ENCODE data around the gene TSPAN15. TPM values are rescaled to one million over a fixed set of nuclear protein-coding genes. Genes with fewer than 3 reads are reported as not detected.

TSPAN15 gene
- total RNA-seq, 2 experiments from 2014 or later, result 2.4 to 3.1 TPM

DNA sequence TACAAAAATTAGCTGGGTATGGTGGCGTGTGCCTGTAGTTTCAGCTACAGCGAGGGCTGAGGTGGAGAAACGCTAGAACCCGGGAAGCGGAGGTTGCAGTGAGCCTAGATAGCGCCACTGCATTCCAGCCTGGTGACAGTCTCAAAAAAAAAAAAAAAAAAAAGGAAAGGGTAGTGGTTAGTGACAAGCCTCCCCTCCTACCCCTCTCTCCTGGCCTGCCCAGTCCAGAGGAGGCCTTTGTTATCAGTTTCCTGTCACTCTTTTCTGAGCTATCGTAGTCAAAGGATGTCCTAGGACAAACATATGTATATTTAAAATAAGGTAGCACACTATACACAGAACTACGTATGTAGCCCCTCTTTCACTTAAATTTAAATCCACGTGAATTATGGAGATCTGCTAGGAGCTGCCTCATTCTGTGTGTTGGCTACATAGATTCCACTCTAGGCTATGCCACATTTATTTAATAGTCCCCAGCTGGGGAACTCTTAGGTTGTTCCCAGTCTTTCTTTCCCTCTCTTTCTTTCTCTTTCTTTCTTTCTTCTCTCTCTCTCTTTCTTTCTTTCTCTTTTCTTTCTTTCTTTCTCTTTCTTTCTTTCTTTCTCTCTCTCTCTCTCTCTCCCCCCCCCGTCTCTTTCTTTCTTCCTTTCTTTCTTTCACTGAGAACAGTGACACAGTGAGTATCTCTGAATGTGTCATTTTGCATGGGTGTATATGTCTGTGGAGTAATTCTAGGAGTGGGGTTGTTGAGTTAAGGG, 3.9 kb downstream of the TSPAN15 start:
- Histone ChIP-seq H3K9me3 (ENCODE audit: low read length) (no peaks in the 10 kb centered on the region), H3K9me2 (ENCODE audit: insufficient read depth, low read length) (no peaks in the 10 kb centered on the region), H2AFZ (ENCODE audit: low read length) (no peak overlapping the region), H4K20me1 (ENCODE audit: insufficient read depth, low read length) (no peaks in the 10 kb centered on the region), H3K4me3 (ENCODE audit: low read depth, low read length, poor library complexity, severe bottlenecking) (no peak overlapping the region), H3K4me2 (ENCODE audit: low read length) (no peak overlapping the region), H3K36me3 (ENCODE audit: insufficient read depth, low read length) (no peaks in the 10 kb centered on the region), H3K4me1 (ENCODE audit: insufficient read depth, low read length, poor library complexity, severe bottlenecking) (peaks cover 10% of the 10 kb centered on the region), H3K79me2 (ENCODE audit: insufficient read depth, low read depth, low read length) (no peaks in the 10 kb centered on the region), H3K27ac (ENCODE audit: low read depth, low read length, poor library complexity, severe bottlenecking) (no peak overlapping the region)
- ChIA-PET POLR2A (interaction anchor here (0.6 kb wide), 1 partner anchor 30 kb away, joined by 3 read pairs; no protein-coding TSS in a partner anchor), CTCF (ENCODE audit: unreplicated experiment) (no interaction called here)
- BruUV-seq (replicated peaks), result no TSS peak
- TF ChIP-seq EZH2phosphoT487 (IDR thresholded peaks at IDR 0.05; ENCODE audit: borderline replicate concordance, low read depth, low read length) (no peak), CTCF (conservative IDR thresholded peaks at IDR 0.05; ENCODE audit: low read length) (no peak)
- intact Hi-C loops (cut with micrococcal nuclease; ENCODE audit: unreplicated experiment), result no loop called here
- no peak for DNase-seq (ENCODE audit: low spot score)

DNA sequence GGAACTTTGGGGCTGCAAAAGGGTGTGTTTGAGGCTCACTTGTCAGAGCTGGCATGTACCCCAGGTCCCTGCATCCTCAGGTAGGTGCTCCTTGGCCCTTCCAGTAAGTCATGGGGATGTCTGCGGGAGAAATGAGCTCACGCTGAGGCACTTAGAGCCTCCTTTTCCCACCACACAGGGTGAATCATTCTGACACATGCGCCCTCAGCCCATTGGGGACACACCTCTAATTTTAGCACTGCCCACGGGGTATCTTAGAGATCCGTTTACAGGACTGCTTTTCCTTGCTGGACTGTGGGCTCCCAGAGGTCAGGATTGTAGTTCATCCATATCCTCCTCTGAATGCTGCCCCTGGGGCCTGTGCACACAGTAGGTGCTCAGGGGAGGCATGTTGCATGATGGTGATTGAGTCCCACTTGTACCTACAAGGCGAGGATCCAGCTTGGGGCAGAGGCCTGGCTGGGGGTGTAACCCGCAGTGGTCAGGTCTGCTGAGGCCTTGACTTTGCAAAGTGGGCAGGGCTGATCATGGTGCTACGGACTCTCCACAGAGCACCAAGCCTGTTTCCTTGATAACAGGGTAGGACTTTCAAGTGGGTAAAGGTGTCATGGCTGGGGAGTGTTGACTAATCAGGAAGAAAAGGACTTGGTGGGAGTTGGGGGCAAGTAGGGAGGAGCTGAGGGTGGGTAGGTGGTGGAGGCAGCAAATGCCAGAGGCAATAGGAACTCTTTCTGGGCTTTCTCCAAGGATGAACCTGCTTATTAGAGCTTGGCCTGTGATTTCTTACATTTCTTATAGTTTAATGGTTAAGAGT, 5.8 kb downstream of the TSPAN15 start:
- H4K20me1 ChIP-seq (ENCODE audit: insufficient read depth, low read length), result no peaks in the 10 kb centered on the region
- no TSS peak for BruUV-seq (replicated peaks)
- no peak overlapping the region for H3K4me2 ChIP-seq (ENCODE audit: low read length)
- no peak overlapping the region for H2AFZ ChIP-seq (ENCODE audit: low read length)
- no peak overlapping the region for H3K27ac ChIP-seq (ENCODE audit: low read depth, low read length, poor library complexity, severe bottlenecking)
- no peaks in the 10 kb centered on the region for H3K79me2 ChIP-seq (ENCODE audit: insufficient read depth, low read depth, low read length)
- H3K36me3 ChIP-seq (ENCODE audit: insufficient read depth, low read length), result no peaks in the 10 kb centered on the region
- ChIA-PET POLR2A (no interaction called here), CTCF (ENCODE audit: unreplicated experiment) (no interaction called here)
- no peak overlapping the region for H3K4me3 ChIP-seq (ENCODE audit: low read depth, low read length, poor library complexity, severe bottlenecking)
- intact Hi-C loops (cut with micrococcal nuclease; ENCODE audit: unreplicated experiment), result no loop called here
- peaks cover 3% of the 10 kb centered on the region for H3K4me1 ChIP-seq (ENCODE audit: insufficient read depth, low read length, poor library complexity, severe bottlenecking)
- H3K9me3 ChIP-seq (ENCODE audit: low read length), result no peaks in the 10 kb centered on the region
- no peak for DNase-seq (ENCODE audit: low spot score)
- TF ChIP-seq CTCF (conservative IDR thresholded peaks at IDR 0.05; ENCODE audit: low read length) (no peak), EZH2phosphoT487 (IDR thresholded peaks at IDR 0.05; ENCODE audit: borderline replicate concordance, low read depth, low read length) (no peak)
- H3K9me2 ChIP-seq (ENCODE audit: insufficient read depth, low read length), result no peaks in the 10 kb centered on the region
